GM10248 (cell line): ENCODE results near the gene RUFY3.
A peak's percentile ranks its signal among the peaks of the same experiment; 100 is the strongest.

Experiments used
- CTCF ChIA-PET: fragments of 300-600 bp; sonication (Branson Sonifier 250); formaldehyde crosslinking; extraction: SDS; loops from one replicate; lab custom pipeline; 2021; ENCODE audit warnings: antibody characterized with exemption; lab: Yijun Ruan, JAX
- POLR2A ChIA-PET: fragments of 350-650 bp; sonication (Branson Sonifier 250); formaldehyde crosslinking; extraction: SDS; loops from one replicate; lab custom pipeline; 2020; ENCODE audit warnings: antibody characterized with exemption; lab: Yijun Ruan, JAX
- DNase-seq: peaks from one replicate; pipeline ENCODE4 v3.0.0; 2012; ENCODE audit errors: extremely low spot score
- CTCF ChIP-seq: IDR thresholded peaks from 2 replicates; pipeline ENCODE4 v1.5.1; 2012; ENCODE audit warnings: mild to moderate bottlenecking, low read depth; ENCODE audit errors: extremely low read depth, missing control alignments, control extremely low read depth

The RUFY3 gene

DNA sequence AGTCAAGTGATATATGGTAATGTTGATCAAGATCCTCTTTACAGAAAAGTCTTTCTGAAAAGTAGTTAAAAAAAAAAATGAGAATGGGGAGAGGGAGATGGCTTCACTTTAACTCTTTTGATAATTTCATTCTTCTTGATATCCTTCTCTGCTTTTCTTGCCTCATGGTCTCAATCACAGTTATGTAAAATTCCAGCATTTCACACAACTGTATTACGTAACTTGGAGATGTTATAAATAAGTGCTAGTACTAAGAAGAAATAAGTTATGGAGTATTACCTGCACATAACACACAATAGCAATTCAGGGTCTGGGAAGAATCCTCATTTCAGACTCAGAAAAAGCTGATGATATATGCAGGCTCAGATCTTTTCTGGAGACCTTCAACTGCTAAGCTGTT lies 22.0 kb downstream of the RUFY3 start:
- DNase-seq: no peak
- TF ChIP-seq CTCF: no peak
- ChIA-PET CTCF (interaction anchor here (0.8 to 1.1 kb wide), 3 partner anchors 8 to 110 kb away, joined by 3 read pairs; no protein-coding TSS in a partner anchor), POLR2A (no interaction called here)

GRCh38 chr4:70746179-70746839 lies 24.5 kb downstream of the RUFY3 start:
- DNase-seq: no peak
- ChIA-PET POLR2A (interaction anchor here (0.5 to 0.6 kb wide), 2 partner anchors 25 to 162 kb away, joined by 3 to 4 read pairs; partner anchors contain the start of gene RUFY3), CTCF (interaction anchor here (1.6 to 3.1 kb wide), 2 partner anchors 9 to 11 kb away, joined by 3 to 15 read pairs; no protein-coding TSS in a partner anchor)
- TF ChIP-seq CTCF: no peak

DNA sequence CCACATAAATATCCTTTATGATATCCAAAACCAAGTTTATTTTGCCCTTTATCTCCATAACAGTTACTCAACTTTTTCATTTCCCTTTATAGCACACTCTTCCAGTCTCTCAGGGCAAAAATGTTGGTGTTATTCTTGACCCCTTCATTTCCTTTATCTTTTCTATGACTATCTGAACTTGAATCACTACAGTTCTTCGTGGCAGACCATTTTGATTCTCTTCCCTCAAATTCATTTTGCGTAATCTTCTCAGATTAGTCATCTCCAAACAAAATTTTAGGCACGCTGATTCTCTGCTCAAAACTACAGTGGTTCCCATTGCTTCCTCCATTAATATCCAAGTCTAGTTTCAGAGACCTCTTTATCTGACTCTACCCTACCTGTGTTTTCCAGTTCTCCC lies 26.1 kb downstream of the RUFY3 start:
- no peak for DNase-seq
- TF ChIP-seq CTCF: no peak
- CTCF ChIA-PET: no interaction called here
- POLR2A ChIA-PET: no interaction called here

DNA sequence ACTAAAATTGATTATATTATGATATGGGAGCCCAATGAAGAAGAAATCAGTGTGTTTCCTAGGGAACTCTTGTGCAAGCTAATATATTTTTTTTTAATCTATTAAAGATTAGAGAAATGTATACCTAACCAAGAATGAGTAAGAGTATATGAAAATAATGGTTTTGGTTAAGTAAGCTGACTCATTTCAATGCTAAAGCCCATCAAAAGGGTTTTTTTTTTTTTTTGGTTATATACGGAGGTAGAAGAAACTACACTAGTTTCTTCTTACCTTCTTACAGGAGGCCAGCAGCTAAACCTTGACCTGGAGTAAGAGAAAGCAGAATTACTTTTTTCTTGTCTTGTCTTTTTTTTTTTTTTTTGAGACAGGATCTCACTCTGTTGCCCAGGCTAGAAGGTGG lies 27.5 kb downstream of the RUFY3 start:
- POLR2A ChIA-PET: interaction anchor here (0.6 to 0.7 kb wide), 2 partner anchors 52 to 68 kb away, joined by 3 read pairs; no protein-coding TSS in a partner anchor
- peak; percentile 28 for DNase-seq
- TF ChIP-seq CTCF: no peak
- CTCF ChIA-PET: interaction anchor here (0.8 to 2.0 kb wide), 6 partner anchors 7 to 32 kb away, joined by 3 to 13 read pairs (median 4); no protein-coding TSS in a partner anchor

DNA sequence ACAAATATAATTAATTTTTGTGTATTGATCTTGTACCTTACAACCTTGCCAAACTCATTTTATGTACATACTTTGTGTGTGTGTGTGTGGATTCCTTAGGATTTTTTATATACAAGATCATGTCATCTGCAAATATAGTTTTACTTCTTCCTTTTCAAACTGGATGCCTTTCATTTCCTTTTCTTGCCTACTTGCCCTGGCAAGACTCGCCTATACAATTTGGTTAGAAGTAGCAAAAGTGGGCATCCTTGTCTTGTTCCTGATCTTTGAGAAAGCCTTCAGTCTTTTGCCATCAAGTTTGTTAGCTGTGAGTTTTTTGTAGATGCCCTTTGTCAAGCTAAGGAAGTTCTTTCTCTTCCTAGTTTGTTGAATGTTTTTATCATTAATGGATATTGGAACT lies 30.5 kb downstream of the RUFY3 start:
- CTCF ChIA-PET: interaction anchor here (1.4 to 1.5 kb wide), 2 partner anchors 17 to 18 kb away, joined by 3 to 5 read pairs; no protein-coding TSS in a partner anchor
- DNase-seq: no peak
- POLR2A ChIA-PET: no interaction called here
- no peak for TF ChIP-seq CTCF

DNA sequence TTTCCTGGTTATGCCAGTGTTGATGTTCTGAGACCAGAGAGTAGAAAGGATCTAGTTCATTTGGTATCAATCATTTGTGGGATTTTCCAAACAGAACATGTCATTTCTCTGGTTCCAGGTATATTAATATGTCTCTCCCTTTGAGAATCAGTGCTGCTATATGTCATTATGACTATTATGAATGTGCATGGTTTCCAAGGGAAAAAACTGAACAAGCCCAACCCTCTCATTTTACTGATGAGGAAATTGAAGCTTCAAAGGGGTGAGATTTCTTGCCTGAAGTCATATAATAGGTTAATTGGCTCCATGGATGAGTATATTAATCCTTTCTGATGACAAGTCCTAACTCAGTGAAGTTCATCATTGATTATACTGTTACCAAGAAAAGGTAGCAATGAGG lies 31.9 kb downstream of the RUFY3 start:
- no peak for DNase-seq
- POLR2A ChIA-PET: no interaction called here
- CTCF ChIA-PET: interaction anchor here (0.6 to 3.0 kb wide), 5 partner anchors 10 to 45 kb away, joined by 3 to 10 read pairs (median 3); no protein-coding TSS in a partner anchor
- no peak for TF ChIP-seq CTCF
